HL-60 (cell line): ENCODE data around the gene TMOD1.

ENCODE experiments used
- TF ChIP-seq, protein P1 (sequence below): IDR thresholded peaks from one replicate; pipeline ENCODE4 v1.5.1; 2011; ENCODE audit warnings: low read length, control low read depth, inconsistent platforms; ENCODE audit not compliant: insufficient read depth
- TF ChIP-seq, protein P2 (sequence below): IDR thresholded peaks from 2 replicates; pipeline ENCODE4 v1.6.1; 2012; ENCODE audit warnings: low read depth; ENCODE audit not compliant: insufficient replicate concordance

DNA sequence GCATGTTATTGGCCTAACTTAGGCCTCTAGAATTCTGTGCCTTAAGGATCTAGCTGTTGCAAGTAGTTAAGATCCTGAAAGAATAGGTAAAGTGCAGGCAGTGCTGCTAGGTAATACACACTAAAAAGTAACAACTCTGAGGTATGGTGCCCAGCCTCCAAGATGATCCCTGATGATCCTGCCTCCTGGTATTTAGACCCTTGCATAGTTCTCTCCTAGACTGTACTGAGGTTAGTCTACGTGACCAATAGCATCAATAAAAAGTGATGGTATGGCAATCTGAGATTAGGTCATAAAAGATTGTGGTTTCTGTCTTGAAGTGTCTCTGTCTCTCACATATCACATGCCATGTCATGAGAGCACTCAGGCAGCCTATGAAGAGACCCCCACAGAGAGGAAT is 122.5 kb downstream of the TMOD1 start:
- TF ChIP-seq, protein P1, sequence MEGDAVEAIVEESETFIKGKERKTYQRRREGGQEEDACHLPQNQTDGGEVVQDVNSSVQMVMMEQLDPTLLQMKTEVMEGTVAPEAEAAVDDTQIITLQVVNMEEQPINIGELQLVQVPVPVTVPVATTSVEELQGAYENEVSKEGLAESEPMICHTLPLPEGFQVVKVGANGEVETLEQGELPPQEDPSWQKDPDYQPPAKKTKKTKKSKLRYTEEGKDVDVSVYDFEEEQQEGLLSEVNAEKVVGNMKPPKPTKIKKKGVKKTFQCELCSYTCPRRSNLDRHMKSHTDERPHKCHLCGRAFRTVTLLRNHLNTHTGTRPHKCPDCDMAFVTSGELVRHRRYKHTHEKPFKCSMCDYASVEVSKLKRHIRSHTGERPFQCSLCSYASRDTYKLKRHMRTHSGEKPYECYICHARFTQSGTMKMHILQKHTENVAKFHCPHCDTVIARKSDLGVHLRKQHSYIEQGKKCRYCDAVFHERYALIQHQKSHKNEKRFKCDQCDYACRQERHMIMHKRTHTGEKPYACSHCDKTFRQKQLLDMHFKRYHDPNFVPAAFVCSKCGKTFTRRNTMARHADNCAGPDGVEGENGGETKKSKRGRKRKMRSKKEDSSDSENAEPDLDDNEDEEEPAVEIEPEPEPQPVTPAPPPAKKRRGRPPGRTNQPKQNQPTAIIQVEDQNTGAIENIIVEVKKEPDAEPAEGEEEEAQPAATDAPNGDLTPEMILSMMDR: no peak
- TF ChIP-seq, protein P2, sequence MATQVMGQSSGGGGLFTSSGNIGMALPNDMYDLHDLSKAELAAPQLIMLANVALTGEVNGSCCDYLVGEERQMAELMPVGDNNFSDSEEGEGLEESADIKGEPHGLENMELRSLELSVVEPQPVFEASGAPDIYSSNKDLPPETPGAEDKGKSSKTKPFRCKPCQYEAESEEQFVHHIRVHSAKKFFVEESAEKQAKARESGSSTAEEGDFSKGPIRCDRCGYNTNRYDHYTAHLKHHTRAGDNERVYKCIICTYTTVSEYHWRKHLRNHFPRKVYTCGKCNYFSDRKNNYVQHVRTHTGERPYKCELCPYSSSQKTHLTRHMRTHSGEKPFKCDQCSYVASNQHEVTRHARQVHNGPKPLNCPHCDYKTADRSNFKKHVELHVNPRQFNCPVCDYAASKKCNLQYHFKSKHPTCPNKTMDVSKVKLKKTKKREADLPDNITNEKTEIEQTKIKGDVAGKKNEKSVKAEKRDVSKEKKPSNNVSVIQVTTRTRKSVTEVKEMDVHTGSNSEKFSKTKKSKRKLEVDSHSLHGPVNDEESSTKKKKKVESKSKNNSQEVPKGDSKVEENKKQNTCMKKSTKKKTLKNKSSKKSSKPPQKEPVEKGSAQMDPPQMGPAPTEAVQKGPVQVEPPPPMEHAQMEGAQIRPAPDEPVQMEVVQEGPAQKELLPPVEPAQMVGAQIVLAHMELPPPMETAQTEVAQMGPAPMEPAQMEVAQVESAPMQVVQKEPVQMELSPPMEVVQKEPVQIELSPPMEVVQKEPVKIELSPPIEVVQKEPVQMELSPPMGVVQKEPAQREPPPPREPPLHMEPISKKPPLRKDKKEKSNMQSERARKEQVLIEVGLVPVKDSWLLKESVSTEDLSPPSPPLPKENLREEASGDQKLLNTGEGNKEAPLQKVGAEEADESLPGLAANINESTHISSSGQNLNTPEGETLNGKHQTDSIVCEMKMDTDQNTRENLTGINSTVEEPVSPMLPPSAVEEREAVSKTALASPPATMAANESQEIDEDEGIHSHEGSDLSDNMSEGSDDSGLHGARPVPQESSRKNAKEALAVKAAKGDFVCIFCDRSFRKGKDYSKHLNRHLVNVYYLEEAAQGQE: no peak
